Mesenchymal stem cell (in vitro differentiated cells and primary cell): ENCODE measurements around the gene VTN.

Source experiments
- DNase-seq: peaks from one replicate; pipeline ENCODE4 v3.0.0-alpha.2; 2013
- H2AFZ ChIP-seq: one replicate; pipeline ENCODE4 v1.6.1; 2013; ENCODE audit warnings: low read depth, mild to moderate bottlenecking, control low read depth, inconsistent platforms, low read length, moderate library complexity
- H2AK5ac ChIP-seq: 2 replicates; pipeline ENCODE4 v1.6.1; 2013; ENCODE audit warnings: low read length, moderate library complexity, mild to moderate bottlenecking, inconsistent platforms; ENCODE audit not compliant: severe bottlenecking
- H2BK120ac ChIP-seq: one replicate; pipeline ENCODE4 v1.6.1; 2013; ENCODE audit warnings: low read depth, mild to moderate bottlenecking, inconsistent platforms, low read length, moderate library complexity
- H2BK12ac ChIP-seq, 2 experiments: one replicate each; pipeline ENCODE4 v1.6.1; 2013; ENCODE audit warnings: inconsistent platforms in 2 of 2, low read length in 2 of 2, mild to moderate bottlenecking in 2 of 2, moderate library complexity in 2 of 2, control low read depth in 1 of 2
- H2BK15ac ChIP-seq: one replicate; pipeline ENCODE4 v1.6.1; 2013; ENCODE audit warnings: mild to moderate bottlenecking, low read depth, inconsistent platforms; ENCODE audit not compliant: poor library complexity, severe bottlenecking
- H2BK5ac ChIP-seq: 2 replicates; pipeline ENCODE4 v1.6.1; 2013; ENCODE audit warnings: low read depth, mild to moderate bottlenecking, low read length, control low read depth, inconsistent platforms; ENCODE audit not compliant: poor library complexity, severe bottlenecking
- H3K14ac ChIP-seq, 2 experiments: one replicate each; pipeline ENCODE4 v1.6.1; 2013; ENCODE audit warnings: inconsistent platforms in 2 of 2, low read length in 2 of 2, control low read depth in 1 of 2, mild to moderate bottlenecking in 1 of 2, moderate library complexity in 1 of 2
- H3K18ac ChIP-seq, 2 experiments: one replicate each; pipeline ENCODE4 v1.6.1; 2013; ENCODE audit warnings: inconsistent platforms in 2 of 2, low read length in 2 of 2, control low read depth in 1 of 2, low read depth in 1 of 2, mild to moderate bottlenecking in 1 of 2
- H3K23ac ChIP-seq, 2 experiments: one replicate each; pipeline ENCODE4 v1.6.1; 2013; ENCODE audit warnings: inconsistent platforms in 2 of 2, low read length in 2 of 2, mild to moderate bottlenecking in 2 of 2, moderate library complexity in 2 of 2, control low read depth in 1 of 2
- H3K27ac ChIP-seq: 2 replicates; pipeline ENCODE4 v1.5.1; 2013; ENCODE audit warnings: mild to moderate bottlenecking, moderate library complexity, low read length, control low read depth, inconsistent platforms; ENCODE audit not compliant: poor library complexity, severe bottlenecking
- H3K27me3 ChIP-seq, 2 experiments: 2 replicates each; pipeline versions ENCODE4 v1.6.1 to v1.7.0; 2013; ENCODE audit warnings: low read length in 2 of 2, mild to moderate bottlenecking in 2 of 2, moderate library complexity in 2 of 2, control low read depth in 1 of 2, inconsistent platforms in 1 of 2; ENCODE audit not compliant: control insufficient read depth in 1 of 2, insufficient read depth in 1 of 2
- H3K36me3 ChIP-seq, 2 experiments: 2 replicates each; pipeline versions ENCODE4 v1.6.1 to v1.7.0; 2013; ENCODE audit warnings: low read length in 2 of 2, control low read depth in 1 of 2, inconsistent platforms in 1 of 2, low read depth in 1 of 2, mild to moderate bottlenecking in 1 of 2; ENCODE audit not compliant: insufficient read depth in 2 of 2, control insufficient read depth in 1 of 2
- H3K4ac ChIP-seq, 2 experiments: one replicate each; pipeline ENCODE4 v1.6.1; 2013; ENCODE audit warnings: inconsistent platforms in 2 of 2, low read length in 2 of 2, mild to moderate bottlenecking in 2 of 2, moderate library complexity in 2 of 2, control low read depth in 1 of 2, low read depth in 1 of 2
- H3K4me1 ChIP-seq: 2 replicates; pipeline ENCODE4 v1.6.1; 2013; ENCODE audit warnings: low read depth, low read length, control low read depth; ENCODE audit not compliant: control insufficient read depth, insufficient read depth
- H3K4me2 ChIP-seq: 2 replicates; pipeline ENCODE4 v1.6.1; 2013; ENCODE audit warnings: low read length, mild to moderate bottlenecking, inconsistent platforms; ENCODE audit not compliant: poor library complexity, severe bottlenecking
- H3K4me3 ChIP-seq, 2 experiments: 2 replicates each; pipeline versions ENCODE4 v1.5.1 to v1.7.0; 2013; ENCODE audit warnings: low read length in 2 of 2, mild to moderate bottlenecking in 2 of 2, control low read depth in 1 of 2, low read depth in 1 of 2; ENCODE audit not compliant: insufficient read depth in 1 of 2
- H3K79me1 ChIP-seq: replicated peaks from 2 replicates; pipeline ENCODE4 v1.6.1; 2013; ENCODE audit warnings: mild to moderate bottlenecking, control low read depth, low read length, inconsistent platforms; ENCODE audit not compliant: poor library complexity, severe bottlenecking
- H3K9ac ChIP-seq: 2 replicates; pipeline ENCODE4 v1.7.0; 2013; ENCODE audit warnings: mild to moderate bottlenecking, low read length, moderate library complexity
- H3K9me3 ChIP-seq: 2 replicates; pipeline ENCODE4 v1.7.0; 2013; ENCODE audit warnings: mild to moderate bottlenecking, low read length; ENCODE audit not compliant: control insufficient read depth
- H4K8ac ChIP-seq: one replicate; pipeline ENCODE4 v1.6.1; 2013; ENCODE audit warnings: inconsistent platforms, mild to moderate bottlenecking, low read length, moderate library complexity
- H4K91ac ChIP-seq: one replicate; pipeline ENCODE4 v1.6.1; 2013; ENCODE audit warnings: mild to moderate bottlenecking, low read length, inconsistent platforms
- WGBS: methylation state at CpG from one replicate; pipeline ENCODE4 v1.1.7; 2013; ENCODE audit warnings: mixed read lengths; 5-methylcytosine and 5-hydroxymethylcytosine counted together

VTN gene

DNA sequence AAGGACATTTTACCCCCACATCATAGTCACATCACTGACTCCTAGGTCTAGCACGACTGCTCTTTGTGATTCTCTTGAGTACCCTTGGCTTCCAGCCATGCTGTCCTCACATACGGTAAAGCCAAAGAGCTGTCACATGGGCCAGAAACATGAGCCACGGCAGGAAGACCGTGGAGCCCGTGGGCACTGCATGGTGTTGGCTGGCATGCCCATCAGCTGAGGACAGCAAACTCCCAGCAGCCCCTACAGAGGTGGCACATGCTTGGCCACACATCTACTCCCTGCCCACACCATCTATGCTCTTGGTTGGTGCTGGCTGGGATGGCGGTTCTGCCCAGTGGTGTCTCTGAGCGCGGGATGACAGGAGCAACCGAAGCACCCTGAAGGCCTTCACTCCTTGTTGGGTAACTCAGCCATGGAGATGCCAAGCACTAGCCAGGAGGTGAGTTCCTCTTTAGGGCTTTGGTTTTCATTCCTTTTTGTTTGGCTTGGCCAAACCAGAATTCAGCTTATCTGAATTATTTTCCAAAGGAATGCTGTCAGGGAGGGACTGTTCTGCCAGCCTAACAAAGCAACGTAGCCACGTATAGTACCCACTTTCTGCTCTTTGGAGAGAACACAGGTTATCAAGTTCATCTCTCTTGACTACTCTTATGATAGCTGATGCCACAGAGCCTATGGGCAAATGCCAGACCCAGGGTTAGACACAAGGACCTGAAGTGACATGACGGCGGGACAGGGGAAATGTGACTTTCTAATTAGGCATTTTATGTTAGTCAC is 24.5 kb downstream of the VTN start:
- Histone ChIP-seq H3K4me2 (no peak overlapping the region), H3K36me3 (peaks cover 76 to 98% of the 10 kb centered on the region in 2 experiments), H3K4me1 (peaks cover 16% of the 10 kb centered on the region), H3K27me3 (no peaks in the 10 kb centered on the region), H2BK120ac (no peak overlapping the region), H2AK5ac (peak overlapping the region; percentile 62), H4K8ac (no peak overlapping the region), H3K79me1 (peaks cover 32% of the 10 kb centered on the region), H2AFZ (no peak overlapping the region), H3K14ac (no peak overlapping the region), H2BK15ac (no peak overlapping the region), H3K18ac (no peak overlapping the region), H2BK5ac (no peak overlapping the region), H3K4ac (no peak overlapping the region), H4K91ac (no peak overlapping the region), H3K9ac (peak overlapping the region; percentile 67), H3K9me3 (no peaks in the 10 kb centered on the region), H3K4me3 (no peak overlapping the region), H3K27ac (peak overlapping the region; percentile 91), H2BK12ac (no peak overlapping the region), H3K23ac (no peak overlapping the region)
- no peak for DNase-seq
- WGBS, result 96% methylated on average over 13 of the region's 13 CpGs

DNA sequence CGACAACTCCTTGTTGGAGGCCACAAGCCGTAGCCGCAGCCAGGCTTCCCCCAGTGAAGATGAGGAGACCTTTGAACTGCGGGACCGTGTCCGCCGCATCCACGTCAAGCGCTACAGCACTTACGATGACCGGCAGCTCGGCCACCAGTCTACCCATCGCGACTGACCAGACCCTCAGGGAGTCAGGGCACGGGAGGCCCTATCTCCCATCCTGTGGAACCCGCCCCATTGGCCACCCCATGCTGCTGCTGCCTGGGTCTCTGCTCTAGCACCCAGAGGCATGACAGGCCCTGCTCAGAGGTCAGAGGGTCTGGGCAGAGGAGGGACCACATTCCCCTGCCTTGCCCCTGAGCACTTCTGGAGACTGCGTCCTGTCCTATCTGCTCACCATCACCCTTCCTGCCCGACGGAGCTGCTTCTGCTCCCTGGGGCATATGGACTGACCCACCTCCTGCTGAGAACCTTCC is 25.6 kb downstream of the VTN start:
- no peak overlapping the region for H4K8ac ChIP-seq
- H3K18ac ChIP-seq, result no peak overlapping the region
- no peak overlapping the region for H3K14ac ChIP-seq
- 96% methylated on average over 19 of the region's 19 CpGs for WGBS
- peaks cover 80 to 98% of the 10 kb centered on the region in 2 experiments for H3K36me3 ChIP-seq
- H3K4me2 ChIP-seq, result no peak overlapping the region
- no peak overlapping the region for H3K4me3 ChIP-seq
- H3K9me3 ChIP-seq, result no peaks in the 10 kb centered on the region
- no peak overlapping the region for H2BK15ac ChIP-seq
- no peak overlapping the region for H3K9ac ChIP-seq
- no peak overlapping the region for H3K4ac ChIP-seq
- H2BK5ac ChIP-seq, result no peak overlapping the region
- no peak overlapping the region for H2AK5ac ChIP-seq
- no peaks in the 10 kb centered on the region for H3K27me3 ChIP-seq
- no peak overlapping the region for H4K91ac ChIP-seq
- H3K4me1 ChIP-seq, result peaks cover 16% of the 10 kb centered on the region
- no peak overlapping the region for H2BK12ac ChIP-seq
- no peak overlapping the region for H2AFZ ChIP-seq
- DNase-seq, result no peak
- peaks cover 33% of the 10 kb centered on the region for H3K79me1 ChIP-seq
- no peak overlapping the region for H3K23ac ChIP-seq
- no peak overlapping the region for H2BK120ac ChIP-seq
- no peak overlapping the region for H3K27ac ChIP-seq

DNA sequence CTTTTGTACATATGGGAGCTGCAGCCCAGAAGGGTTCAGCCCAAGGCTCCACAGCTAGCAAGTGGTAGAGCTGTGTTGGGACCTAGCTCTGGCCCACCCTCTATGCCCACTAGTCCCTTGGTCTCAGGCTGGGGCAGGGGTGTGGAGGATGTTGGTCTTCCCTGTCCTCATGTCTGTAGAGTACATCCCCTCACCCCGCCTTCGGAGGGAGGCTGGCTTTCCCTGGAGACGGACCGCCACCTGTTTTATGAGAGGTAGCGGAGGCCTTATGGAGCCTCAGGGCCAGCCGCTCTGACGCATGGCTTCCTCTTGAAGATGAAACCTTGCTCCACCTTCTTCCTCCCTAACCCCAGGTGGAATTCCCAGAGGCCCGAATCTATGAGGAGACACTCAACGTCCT is 26.1 kb downstream of the VTN start:
- Histone ChIP-seq H4K91ac (no peak overlapping the region), H2BK12ac (no peak overlapping the region), H2AK5ac (no peak overlapping the region), H2BK5ac (no peak overlapping the region), H3K36me3 (peaks cover 81 to 97% of the 10 kb centered on the region in 2 experiments), H3K79me1 (peaks cover 35% of the 10 kb centered on the region), H3K4me1 (peaks cover 18% of the 10 kb centered on the region), H2AFZ (no peak overlapping the region), H3K27ac (no peak overlapping the region), H2BK120ac (no peak overlapping the region), H4K8ac (no peak overlapping the region), H3K18ac (no peak overlapping the region), H3K14ac (no peak overlapping the region), H3K4me2 (no peak overlapping the region), H3K4me3 (no peak overlapping the region), H3K9ac (no peak overlapping the region), H3K4ac (no peak overlapping the region), H3K9me3 (no peaks in the 10 kb centered on the region), H2BK15ac (no peak overlapping the region), H3K27me3 (no peaks in the 10 kb centered on the region), H3K23ac (no peak overlapping the region)
- WGBS, result 94% methylated on average over 9 of the region's 9 CpGs
- DNase-seq, result no peak

DNA sequence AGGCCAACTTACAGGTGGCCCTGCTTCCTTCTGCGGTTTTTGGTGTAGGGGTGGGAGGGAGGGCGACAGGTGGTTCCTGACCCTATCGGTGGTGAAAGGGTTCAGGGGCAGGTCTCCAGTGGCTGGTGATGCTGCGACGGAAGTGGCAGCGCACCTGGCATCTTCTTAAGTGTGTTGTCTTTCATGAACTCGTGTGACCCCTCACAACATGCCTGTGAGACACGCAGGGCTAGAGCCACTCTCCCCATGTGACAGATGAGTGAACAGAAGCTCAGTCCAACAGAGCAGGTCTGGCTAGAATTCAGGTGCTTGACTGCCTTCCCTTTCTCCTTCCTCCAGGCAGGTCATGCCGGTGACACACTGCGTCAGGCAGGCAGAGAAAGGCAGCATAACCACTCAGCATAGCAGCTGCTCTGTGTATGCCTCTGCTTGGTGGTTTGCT is 26.6 kb downstream of the VTN start:
- Histone ChIP-seq H4K8ac (no peak overlapping the region), H2BK5ac (no peak overlapping the region)
- DNase-seq, result no peak

More for the DNA sequence above, 26.6 kb downstream of the VTN start:
- Histone ChIP-seq H3K79me1 (peaks cover 38% of the 10 kb centered on the region), H4K91ac (no peak overlapping the region), H3K4me3 (no peak overlapping the region), H3K4me1 (peaks cover 21% of the 10 kb centered on the region), H2BK15ac (no peak overlapping the region), H3K36me3 (peaks cover 82 to 92% of the 10 kb centered on the region in 2 experiments), H3K18ac (no peak overlapping the region), H3K27me3 (no peaks in the 10 kb centered on the region), H3K4ac (no peak overlapping the region), H2BK120ac (no peak overlapping the region), H3K9me3 (no peaks in the 10 kb centered on the region), H2BK12ac (no peak overlapping the region), H3K27ac (no peak overlapping the region), H3K23ac (no peak overlapping the region), H2AFZ (no peak overlapping the region), H3K9ac (no peak overlapping the region), H2AK5ac (no peak overlapping the region), H3K14ac (no peak overlapping the region), H3K4me2 (no peak overlapping the region)
- 97% methylated on average over 10 of the region's 10 CpGs for WGBS
